ENCODE data around the gene SYK.

The SYK gene

GRCh38 chr9:90909225-90909624 is 107.6 kb downstream of the SYK start:
- DNase-seq, result no peak

DNA sequence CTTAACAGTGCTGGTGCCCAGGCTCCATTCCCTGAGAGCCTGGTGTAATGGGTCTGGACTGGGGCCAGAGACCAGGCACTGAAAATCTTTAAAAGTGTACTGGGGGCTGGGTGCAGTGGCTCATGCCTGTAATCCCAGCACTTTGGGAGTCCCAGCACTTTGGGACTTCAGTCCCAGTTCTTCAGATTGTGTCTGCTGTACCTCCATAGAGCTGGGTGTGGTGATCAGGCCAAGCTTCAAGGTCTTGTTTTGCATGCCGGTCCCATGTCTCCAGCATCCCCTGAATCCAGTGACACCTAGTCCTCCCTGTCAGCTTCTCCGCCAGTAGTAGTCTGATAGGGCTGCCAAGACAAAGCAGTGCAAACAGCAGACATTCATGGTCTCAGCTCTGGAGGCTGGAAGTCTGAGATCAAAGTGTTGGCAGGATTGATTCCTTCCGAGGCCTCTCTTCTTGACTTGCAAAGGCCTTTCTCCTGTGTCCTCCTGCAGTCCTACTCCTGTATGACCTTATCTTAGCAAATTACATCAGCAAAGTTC is 108.2 kb downstream of the SYK start:
- no peak for DNase-seq

DNA sequence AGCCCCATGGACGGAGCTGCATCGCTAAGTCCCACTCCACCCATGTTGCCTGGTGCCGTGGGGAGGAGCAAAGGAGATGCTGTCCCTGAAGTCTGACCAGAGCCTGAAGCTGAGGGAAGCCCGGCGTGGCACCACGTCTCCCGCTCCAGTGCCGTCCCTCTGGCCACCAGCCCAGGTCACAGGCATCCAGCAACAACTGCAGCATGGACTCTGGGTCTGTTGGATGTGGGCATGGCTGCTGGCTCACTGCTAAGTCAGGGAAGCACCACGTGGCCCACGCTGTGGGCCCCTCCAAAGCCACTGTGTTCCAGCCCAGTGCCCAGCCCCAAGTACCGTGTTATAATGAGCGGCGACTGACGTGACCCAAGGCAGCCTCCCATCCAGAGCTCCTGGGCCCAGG is 112.6 kb downstream of the SYK start:
- no peak for DNase-seq

GRCh38 chr9:90914868-90915483 is 113.4 kb downstream of the SYK start:
- DNase-seq, result peak; percentile 84

DNA sequence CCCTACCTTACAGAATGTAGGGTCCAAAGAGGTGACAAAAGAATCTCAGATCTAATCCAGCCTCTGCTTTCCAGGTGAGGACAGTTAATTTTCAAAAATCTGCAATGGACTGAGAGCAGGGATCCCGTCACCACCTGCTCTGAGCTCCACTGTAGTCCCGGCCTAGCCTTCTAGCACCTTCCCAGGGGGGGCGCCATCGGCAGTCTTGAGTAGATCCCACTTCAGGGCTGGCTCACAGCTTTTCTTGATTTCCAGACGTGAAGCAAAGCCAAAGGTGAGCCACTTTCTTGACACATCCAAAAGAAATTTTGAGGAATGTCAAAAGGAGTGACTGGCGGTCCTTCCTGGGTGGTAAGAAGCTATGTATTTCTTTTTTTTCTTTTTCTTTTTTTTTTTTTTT is 114.1 kb downstream of the SYK start:
- peak; percentile 73 for DNase-seq

DNA sequence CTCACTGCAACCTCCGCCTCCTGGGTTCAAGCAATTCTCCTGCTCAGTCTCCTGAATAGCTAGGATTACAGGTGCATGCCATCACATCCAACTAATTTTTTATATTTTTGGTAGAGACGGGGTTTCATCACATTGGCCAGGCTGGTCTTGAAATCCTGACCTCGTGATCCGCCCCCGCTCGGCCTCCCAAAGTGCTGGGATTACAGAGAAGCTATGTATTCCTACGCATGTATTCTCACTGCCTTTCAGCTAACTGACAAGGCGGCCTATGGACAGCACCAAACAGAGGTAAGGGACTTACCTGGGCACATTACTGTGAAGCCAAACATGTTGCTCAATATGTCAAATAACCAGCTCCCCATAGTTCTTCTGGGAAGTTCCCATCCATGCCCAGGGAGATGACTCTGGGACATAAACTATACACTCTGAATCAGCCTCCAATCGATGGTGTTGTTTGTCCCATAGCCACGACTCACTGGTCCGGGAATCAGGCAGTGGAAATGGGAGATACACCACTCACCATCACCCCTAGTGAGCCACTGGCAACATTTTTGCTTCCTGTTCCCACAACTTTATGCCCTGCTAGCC is 114.6 kb downstream of the SYK start:
- no peak for DNase-seq

- no peak for DNase-seq
These were observed 118.3 kb downstream of the SYK start for GRCh38 chr9:90919883-90920282.

DNA sequence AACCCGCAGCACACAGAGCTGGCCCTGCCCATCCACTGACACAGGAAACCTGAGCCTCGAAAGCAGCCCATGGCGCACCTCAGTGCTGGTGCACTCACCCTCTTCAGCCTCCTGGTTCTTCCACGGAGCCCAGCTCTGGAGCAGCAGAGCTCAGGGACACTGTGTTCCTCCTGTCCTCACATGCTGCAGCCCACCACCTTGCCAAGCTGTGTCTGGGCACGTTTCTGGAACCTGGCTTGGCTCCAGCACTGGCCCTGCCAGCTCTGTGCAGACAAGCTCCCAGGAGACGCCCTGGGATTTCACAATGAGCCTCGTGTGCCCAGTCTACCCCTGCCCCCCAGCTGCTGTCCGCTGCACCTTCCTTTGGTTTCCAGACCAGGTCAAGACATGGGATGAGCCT is 119.5 kb downstream of the SYK start:
- no peak for DNase-seq

DNA sequence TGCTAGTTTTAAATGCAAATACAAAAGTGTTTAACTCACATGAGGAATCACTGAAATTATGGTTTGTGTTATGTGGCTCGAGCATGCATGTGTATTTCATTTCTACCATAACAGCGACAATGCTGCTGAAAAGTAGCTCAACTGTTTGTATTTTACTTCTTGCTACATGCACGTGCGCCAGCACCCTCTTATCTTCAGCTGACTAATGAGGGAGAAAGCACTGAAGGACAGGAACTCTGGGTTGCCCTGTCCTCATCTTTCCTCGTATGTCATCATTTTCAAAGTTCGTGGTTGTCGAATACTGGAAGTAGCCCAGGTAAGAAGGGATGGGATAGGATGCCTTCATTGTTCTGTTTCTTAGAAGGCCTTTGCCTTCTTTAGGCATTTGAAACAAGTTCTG is 120.3 kb downstream of the SYK start:
- DNase-seq, result no peak

DNA sequence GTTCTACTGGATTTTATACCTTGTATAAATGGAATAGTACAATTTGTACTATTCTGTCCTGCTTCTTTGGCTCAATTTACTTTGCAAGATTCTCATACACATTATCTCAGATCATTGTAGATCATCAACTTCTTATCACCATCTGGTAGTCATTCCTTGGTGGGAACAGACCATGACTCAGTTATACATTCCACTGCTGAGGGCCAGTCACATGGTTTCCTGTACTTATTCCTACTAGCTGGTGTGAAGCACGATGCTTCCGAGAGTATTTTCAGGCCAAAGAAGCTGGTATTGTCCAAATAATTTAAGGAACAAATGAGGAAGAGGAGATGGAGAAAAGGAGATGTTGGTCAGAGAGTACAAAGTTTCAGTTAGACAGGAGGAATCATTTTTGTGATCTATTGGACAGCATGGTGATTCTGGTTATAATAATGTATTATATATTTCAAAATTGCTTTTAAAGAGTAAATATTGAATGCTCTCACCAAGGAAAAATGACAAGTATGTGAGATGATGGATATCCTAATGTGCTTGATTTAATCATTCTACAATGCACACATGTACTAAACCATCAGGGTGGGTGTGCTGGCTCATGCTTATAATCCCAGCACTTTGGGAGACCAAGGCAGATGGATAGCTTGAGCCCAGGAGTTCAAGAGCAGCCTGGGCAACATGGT is 124.1 kb downstream of the SYK start:
- no peak for DNase-seq

DNA sequence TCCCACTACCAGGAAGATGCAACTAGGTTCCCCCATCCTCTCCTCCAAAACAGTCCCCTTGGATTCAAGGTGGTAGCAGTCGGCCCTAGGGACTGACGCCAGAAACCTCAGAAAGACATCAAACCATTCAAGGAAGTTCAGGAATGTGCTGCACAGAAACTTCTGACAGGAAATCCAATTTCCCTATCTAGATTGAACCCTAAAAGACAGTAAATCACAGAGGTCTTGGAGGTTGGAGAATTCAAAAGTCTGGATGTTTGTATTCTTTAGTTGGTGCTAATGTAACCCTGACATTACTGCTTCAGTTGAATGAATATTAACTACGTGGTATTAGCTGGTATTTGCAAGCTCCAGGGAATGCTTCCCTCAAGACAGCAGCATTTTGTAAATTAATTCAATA is 125.3 kb downstream of the SYK start:
- no peak for DNase-seq

DNA sequence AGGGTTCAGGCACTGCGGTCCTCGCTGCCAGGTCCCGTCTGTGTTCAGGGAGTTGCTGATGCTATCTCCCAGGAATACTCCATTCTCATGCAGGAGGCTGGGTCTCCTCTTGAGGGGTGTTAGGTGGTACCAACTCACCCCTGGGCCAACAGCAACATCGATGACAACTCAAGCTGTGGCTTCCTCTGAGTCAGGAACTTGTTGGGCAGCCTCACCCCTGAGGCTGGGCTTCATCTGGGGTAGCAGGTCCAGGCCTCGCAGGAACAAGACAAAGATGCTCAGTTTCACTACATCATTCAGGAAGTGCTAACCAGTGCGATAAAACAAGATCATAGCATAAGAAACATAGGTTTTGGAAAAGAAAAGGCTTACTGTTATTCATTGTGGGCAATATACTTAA is 125.9 kb downstream of the SYK start:
- DNase-seq, result no peak

DNA sequence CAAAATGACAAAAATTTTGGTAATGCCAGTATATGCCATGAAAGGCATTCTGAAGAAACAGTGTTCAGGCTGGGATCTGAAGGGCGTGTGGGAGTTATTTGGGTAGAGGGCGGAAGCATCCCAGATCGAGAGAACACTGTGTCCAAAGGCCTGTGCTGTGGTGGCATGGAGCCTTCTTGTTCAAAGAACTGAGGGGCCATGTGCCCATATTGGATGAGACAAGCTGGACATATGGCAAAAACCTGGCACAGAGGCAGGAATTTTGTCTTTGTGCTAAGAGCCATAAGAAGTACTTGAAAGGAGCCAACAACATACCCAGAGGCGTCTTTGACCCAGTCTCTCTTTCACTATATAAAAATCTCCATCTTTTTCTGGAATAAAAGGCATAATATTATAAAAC is 128.0 kb downstream of the SYK start:
- DNase-seq, result no peak

DNA sequence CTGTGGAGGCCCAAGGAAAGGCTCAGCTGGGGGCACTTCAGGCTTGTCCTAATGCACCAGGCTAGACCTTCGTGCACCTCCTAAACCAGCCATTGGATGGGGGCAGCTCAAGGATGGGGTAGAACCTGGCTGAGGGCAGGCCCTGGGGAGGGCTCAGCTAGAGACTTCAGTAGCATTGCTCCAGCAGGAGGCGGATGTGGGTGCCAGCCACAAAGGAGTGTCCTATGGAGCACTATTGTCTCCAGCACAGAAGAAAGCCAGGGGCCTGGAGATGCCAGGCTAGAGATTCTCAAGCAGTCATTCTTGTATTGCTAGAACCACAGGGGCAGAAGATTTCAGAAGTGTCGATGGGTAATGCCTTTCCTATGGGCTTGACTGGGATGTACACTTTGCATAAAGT is 131.8 kb downstream of the SYK start:
- no peak for DNase-seq

DNA sequence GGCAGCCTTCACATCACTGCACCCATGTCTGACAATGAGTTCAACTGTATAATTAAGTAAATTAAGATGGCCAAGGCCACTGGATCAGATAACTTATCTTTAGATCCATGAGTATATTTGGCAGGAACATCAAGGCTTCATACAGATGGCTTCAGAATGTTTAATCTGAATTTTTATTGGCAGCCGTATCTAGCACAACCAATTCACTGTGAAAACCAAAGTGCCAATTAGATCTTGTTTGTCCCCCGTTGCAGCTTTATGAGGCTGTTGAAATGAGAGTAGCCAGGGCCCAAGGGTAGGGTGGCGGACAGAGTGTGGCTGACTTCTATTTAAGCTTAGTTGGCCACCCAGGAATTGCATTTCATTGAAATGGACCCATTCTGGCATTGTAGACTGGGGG is 137.7 kb downstream of the SYK start:
- DNase-seq, result no peak

GRCh38 chr9:90940280-90940679 is 138.7 kb downstream of the SYK start:
- no peak for DNase-seq

- DNase-seq, result no peak
These were observed 140.0 kb downstream of the SYK start for GRCh38 chr9:90941661-90942060.

- DNase-seq, result no peak
These were observed 140.9 kb downstream of the SYK start for GRCh38 chr9:90942555-90942954.

- no peak for DNase-seq
These were observed 141.7 kb downstream of the SYK start for GRCh38 chr9:90943341-90943740.

GRCh38 chr9:90945336-90945735 is 143.7 kb downstream of the SYK start:
- DNase-seq, result no peak

DNA sequence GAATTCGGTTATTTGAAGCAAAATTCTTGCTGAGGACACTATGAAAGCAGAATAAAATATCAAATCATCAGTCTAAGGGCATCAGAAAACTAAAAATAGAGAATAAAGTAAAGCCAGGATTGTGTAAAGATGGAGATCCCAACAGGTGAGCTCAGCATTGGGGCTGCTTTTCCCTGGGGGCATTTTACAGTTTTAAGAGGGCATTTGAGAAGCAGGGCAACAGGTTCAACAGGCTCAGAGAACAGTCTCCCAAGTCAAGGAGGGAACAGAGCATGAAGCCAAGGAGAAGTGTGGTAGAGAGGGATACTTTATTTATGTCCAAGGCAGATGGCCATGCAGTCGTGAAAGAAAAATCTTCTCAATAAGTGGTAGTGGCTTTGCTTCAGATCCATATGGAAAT is 145.4 kb downstream of the SYK start:
- DNase-seq, result no peak
